Suppressor macrophage (primary cell): ENCODE data around the gene SPATA24.
"Not testable (repeated sequence)": the region's sequence is repeated elsewhere in the genome, so short reads cannot be mapped to it uniquely, and the experiment has no call there.

ENCODE experiments used
- DNase-seq, 4 experiments: peaks; one replicate each; pipeline ENCODE4 v3.0.0-alpha.2; 2020 to 2022

SPATA24 gene

GRCh38 chr5:139382807-139383206 is 21.1 kb downstream of the SPATA24 start:
- DNase-seq: no peak

DNA sequence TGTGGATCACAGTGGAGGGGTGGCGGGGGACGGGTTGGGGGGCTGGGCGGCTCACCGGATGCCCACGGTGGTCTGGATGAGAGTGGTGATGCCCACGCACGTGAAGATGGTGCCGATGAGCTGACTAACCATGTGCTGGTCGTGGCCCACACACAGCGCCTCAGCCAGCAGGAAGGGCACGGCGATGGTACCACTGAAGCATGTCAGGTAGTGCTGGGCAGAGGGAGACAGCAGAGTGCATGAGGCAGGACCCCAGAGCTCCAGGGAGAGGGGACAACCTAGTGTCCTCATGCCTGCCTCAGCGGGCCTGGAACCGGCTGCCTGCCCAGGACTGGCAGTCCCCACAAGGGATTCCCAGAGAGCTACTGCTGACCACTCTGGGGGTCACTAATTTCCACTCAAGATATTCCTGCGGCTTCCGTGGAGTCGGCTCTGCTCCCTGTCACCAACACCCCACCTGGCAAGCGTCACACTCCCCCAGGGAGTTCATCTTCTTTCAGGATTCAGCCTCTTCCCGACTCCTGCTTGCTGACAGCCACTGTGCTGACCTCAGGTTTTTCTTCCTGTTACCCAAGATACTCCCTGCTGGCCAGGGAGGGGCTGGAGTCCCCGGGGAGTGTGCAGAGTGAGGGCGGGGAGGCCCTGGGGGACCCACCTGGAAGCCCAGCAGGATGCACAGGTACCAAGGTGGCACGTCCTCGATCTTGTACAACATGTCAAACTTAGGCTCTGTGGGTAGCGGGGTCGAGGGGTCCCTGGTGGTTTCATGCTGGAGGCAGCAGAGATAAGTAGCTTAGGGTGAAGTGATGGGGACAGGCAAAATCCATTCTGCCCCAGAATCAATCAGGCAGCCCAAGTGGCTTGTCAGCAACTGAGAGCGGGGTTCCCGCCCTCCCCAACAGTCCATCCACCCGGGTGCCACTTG is 21.8 kb downstream of the SPATA24 start:
- no peak for DNase-seq

DNA sequence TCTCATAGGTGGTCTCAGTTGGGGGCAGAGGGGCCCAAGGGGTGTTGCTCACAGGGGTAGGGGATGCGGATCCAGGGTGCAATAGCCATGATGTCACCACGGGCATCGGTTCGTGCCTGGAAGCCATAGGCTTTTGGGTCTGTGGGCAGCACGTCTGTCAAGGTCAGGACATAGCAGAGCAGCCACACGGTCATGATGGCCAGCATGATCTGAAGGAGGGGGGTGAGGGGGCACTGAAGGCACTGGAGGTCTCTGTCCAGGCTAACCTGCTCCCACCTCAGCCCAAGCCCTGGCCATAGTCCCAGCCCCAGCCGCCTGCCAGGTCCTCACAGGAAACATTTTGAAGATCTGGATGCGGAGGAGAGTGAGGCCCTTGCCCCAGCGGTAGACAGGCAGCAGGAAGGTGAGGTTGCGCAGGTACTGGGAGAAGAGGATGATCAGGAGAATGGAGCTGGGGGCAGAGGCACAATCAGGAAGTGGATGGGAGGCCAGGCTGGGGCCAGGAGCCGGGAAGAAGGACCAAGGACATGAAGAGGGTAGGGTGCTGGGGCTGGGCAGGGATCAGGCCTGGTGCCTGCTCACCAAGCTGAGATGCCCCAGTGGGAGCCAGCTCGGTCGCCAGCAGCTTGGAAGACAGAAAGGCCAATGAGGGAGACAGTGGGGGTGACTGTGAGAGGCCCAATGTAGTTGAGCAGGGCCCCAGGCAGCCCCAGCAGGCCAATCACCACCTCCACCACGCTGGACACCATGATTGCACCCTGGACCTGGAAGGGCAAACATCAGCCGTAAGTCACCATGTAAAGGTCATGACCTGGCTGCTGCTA is 24.1 kb downstream of the SPATA24 start:
- DNase-seq: no peak

DNA sequence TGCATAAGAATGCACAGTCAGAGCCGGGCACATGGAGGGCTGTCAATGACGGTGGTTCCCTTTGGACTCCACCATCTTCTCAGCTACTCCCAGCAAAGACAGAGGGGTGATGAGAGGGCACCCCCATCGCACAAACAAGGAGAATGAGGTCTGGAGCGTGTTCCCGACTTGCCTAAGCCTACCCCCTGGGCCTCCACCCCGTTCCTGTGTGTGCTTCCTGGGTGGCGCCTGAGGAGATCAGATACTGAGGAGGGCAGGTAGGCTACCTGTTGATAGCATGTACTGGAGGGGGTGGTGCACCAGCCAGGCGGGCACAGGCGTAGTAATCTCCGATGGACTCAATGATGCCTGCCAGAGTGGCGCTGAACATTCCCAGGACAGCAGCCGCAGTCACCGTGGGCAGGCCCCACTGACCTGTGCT is 24.9 kb downstream of the SPATA24 start:
- no peak for DNase-seq

- no peak for DNase-seq
Measured at GRCh38 chr5:139378101-139378825, 25.6 kb downstream of the SPATA24 start.

GRCh38 chr5:139377226-139377625 is 26.7 kb downstream of the SPATA24 start:
- DNase-seq: no peak

- DNase-seq: no peak
Measured at GRCh38 chr5:139376364-139376763, 27.5 kb downstream of the SPATA24 start.

GRCh38 chr5:139374909-139375308 is 29.0 kb downstream of the SPATA24 start:
- DNase-seq: no peak

GRCh38 chr5:139371482-139372435 is 32.1 kb downstream of the SPATA24 start:
- peak in 3 of 4 experiments; percentile 19 to 36 (median 23) for DNase-seq

DNA sequence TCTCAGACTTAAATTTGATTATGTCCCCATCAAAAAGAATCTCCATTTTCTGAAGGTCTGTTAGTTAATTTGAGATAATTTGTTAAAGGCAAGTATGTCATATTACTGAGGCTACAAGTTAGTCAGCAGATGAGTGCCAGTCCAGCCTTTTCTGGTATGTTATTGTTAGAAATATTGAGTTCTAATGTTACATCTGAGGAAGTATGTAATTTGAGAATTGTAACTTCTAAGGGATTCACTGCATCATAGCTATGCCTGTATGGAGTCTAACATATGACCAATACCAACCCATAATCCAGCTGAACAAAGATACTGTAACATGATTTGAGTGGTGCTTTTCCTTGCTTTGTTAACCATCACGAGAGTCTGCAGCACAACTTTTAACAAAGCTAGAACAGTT is 34.7 kb downstream of the SPATA24 start:
- no peak for DNase-seq

- no peak for DNase-seq
Measured at GRCh38 chr5:139368613-139369012, 35.3 kb downstream of the SPATA24 start.

- no peak for DNase-seq
Measured at GRCh38 chr5:139364466-139364865, 39.4 kb downstream of the SPATA24 start.

DNA sequence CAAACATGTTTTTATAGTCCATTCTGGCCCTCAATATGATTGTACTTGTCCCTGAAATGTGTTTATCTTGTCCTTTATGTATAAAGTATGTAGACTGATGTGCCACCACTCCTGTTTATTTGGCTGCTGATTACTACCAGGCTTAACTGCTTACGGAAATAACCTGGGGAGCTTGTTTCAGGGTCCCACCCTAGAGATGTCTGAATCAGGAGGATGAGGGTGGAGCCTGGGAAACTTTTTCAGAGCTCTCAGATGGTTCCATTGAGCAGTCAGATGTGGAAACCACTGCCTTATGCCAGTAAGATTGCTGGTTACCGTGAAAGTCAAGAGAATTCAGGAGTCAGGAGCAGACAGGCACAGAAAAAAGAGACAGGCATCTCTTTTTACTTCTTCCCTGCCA is 40.0 kb downstream of the SPATA24 start:
- DNase-seq: no peak

DNA sequence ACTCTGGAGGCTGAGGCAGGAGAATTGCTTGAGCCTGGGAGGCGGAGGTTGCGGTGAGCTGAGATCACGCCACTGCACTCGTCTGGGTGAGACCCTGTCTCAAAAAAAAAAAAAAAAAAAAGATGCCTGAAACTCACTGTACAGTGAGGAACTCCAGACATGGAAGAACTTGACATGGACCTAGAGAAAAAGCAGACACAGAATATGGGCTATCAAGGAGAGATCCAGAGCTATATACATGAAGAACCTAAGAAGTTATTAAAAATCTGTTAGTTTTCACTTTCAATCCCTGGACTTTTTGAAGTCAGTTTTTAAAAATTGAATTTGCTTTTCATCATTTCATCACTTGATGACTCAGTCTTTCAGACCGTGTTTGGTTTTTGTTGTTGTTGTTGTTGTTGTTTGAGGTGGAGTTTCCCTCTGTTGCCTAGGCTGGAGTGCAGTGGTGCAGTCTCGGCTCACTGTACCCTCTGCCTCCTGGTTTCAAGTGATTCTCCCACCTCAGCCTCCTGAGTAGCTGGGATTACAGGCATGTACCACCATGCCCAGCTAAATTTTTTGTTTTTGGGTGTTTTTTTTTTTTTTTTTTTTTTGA is 42.0 kb downstream of the SPATA24 start:
- no peak for DNase-seq

DNA sequence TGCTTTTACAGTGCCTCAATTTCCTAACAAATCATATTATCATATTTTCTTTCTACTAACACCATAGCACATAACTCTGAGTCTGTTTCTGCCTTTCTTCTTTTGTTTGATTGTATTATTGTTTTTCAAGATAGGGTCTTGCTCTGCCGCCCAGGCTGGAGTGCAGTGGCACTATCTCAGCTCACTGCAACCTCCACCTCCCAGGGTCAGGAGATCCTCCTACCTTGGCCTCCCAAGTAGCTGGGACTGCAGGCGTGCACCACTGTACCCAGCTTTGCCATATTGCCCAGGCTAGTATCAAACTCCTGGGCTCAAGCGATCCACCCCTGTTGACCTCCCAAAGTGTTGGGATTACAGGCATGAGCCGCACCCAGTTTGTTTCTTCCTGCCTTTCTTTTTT is 43.5 kb downstream of the SPATA24 start:
- no peak for DNase-seq

DNA sequence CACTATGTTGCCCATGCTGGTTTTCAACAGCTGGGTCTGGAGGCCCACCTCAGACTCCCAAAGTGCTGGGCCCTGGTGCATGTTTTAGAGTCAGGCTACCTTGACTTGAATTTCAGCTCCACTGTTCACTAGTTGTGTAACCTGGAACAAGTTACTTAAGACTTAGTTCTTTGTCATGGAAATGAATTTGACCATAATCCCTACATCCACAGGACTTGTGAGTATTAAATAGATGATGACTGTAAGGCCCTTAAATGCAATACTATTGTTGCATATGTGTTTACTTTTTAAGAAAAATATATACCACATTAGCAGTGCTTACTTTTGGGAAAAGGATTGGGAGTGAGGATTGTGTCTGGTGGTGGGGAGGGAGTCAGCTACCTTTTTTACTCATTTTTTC is 45.8 kb downstream of the SPATA24 start:
- no peak for DNase-seq

- not testable (repeated sequence) for DNase-seq
Measured at GRCh38 chr5:139355900-139356299, 48.0 kb downstream of the SPATA24 start.

DNA sequence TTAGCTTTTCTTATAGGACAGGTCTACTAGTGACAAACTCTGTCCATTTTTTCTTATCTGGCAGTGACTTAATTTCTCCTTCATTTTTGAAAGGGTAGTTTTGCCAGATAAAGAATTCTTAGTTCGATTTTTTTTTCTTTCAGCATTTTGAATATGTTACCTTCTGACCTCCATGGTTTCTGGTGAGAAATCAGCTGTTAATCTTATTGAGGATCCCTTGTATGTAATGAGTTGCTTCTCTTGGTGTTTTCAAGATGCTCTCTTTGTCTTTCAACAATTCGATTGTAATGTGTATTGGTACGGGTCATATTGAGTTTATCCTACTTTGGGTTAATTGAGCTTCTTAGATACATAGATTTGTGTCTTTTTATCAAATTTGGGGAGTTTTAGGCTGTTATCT is 49.7 kb downstream of the SPATA24 start:
- DNase-seq: no peak

DNA sequence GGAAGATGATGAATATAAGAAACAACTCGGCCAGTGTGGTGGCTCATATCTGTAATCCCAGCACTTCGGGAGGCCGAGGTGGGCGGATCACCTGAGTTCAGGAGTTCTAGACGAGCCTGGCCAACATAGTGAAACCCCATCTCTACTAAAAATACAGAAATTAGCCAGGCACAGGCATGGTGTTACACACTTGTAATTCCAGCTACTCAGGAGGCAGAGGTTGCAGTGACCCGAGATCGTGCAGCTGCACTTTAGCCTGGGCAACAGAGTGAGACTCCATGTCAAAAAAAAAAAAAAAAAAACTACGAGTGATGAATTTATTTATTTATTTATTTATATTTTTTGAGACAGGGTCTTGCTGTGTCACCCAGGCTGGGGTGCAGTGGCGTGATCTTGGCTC is 56.0 kb downstream of the SPATA24 start:
- not testable (repeated sequence) for DNase-seq
